ENCODE results near the gene PGA3. TPM values are rescaled to one million over a fixed set of nuclear protein-coding genes. Genes with fewer than 3 reads are reported as not detected.
"Not testable (repeated sequence)": the region's sequence is repeated elsewhere in the genome, so short reads cannot be mapped to it uniquely, and the experiment has no call there.

Gene PGA3
- total RNA-seq, 1 experiment from 2014 or later: not detected

DNA sequence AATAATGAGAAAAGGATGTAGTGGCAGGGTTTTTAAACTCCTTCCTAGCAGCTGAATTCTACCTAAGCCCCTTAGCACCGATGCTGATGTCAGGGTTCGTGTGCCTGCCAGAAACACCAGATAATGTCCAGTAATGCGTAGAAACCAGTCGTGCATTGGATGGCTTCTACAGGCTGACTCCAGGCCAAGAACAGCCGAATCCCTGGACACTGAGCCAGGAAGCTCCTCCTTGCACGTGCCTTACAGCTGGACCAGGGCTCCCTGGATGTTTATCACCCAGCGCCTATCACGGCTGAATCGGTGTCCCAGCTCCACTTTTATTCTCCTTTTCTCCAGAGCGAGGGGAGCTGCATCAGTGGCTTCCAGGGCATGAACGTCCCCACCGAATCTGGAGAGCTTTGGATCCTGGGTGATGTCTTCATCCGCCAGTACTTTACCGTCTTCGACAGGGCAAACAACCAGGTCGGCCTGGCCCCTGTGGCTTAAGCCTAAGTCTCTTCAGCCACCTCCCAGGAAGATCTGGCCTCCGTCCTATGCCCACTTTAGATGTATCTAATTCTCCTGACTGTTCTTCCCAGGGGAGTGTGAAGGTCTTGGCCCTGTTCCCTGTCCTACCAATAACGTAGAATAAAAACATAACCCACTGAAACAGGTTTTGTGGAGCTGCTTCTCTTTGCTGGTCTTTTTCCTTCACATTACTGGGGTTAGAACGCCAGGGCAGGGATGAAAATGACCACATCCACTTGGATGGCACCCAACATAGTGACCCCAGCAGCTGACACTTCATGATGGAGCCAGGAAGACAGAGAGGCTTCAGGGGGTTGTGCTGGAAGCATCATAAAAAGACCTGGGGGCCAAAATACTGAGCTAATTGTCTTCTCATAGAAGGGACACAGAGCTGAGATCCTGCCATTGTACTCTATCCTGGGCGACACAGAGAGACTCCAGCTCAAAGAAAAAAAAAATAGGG lies 47.8 kb downstream of the PGA3 start:
- H3K79me2 ChIP-seq (ENCODE audit: insufficient read depth, low read length); RAD21 ChIA-PET (ENCODE audit: low non-redundant PET in 1 of 2, low total read pairs in 2 of 2, uncharacterized antibody in 2 of 2, unreplicated experiment in 2 of 2); H3K4me2 ChIP-seq (ENCODE audit: low read length); H3K27me3 ChIP-seq (ENCODE audit: insufficient read depth, low read length); H3K4me3 ChIP-seq (replicated peaks in 1 of 2; ENCODE audit: low read depth in 1 of 2, low read length in 2 of 2); H3K9me2 ChIP-seq (ENCODE audit: insufficient read depth); H4K20me1 ChIP-seq (ENCODE audit: insufficient read depth); H3K4me1 ChIP-seq (ENCODE audit: control insufficient read depth in 1 of 2, insufficient read depth in 2 of 2, low read length in 2 of 2); H3K9ac ChIP-seq (ENCODE audit: low read length); DNase-seq (ENCODE audit: low read depth, low spot score); H3K9me3 ChIP-seq (ENCODE audit: control insufficient read depth in 1 of 2, insufficient read depth in 1 of 2, low read depth in 1 of 2, low read length in 2 of 2); H3K36me3 ChIP-seq (ENCODE audit: control insufficient read depth in 1 of 2, insufficient read depth in 2 of 2, low read length in 2 of 2); H3K27ac ChIP-seq (ENCODE audit: low read depth, low read length); intact Hi-C loops (cut with micrococcal nuclease); H2AFZ ChIP-seq (ENCODE audit: low read depth, low read length, poor library complexity, severe bottlenecking); BruUV-seq (replicated peaks); ATAC-seq; POLR2A ChIA-PET: not testable (repeated sequence)
- CTCF ChIA-PET: interaction anchor here (1.8 kb wide), 1 partner anchor 135 kb away, joined by 4 read pairs; no protein-coding TSS in a partner anchor

GRCh38 chr11:61252332-61252731 lies 49.0 kb downstream of the PGA3 start:
- DNase-seq (ENCODE audit: low read depth, low spot score); intact Hi-C loops (cut with micrococcal nuclease); BruUV-seq (replicated peaks); ATAC-seq; H3K9me2 ChIP-seq (ENCODE audit: insufficient read depth); H4K20me1 ChIP-seq (ENCODE audit: insufficient read depth); H3K4me2 ChIP-seq (ENCODE audit: low read length); H3K4me3 ChIP-seq (replicated peaks in 1 of 2; ENCODE audit: low read depth in 1 of 2, low read length in 2 of 2); H3K79me2 ChIP-seq (ENCODE audit: insufficient read depth, low read length); POLR2A ChIA-PET; H3K27me3 ChIP-seq (ENCODE audit: insufficient read depth, low read length); H3K4me1 ChIP-seq (ENCODE audit: control insufficient read depth in 1 of 2, insufficient read depth in 2 of 2, low read length in 2 of 2); H3K9ac ChIP-seq (ENCODE audit: low read length); RAD21 ChIA-PET (ENCODE audit: low non-redundant PET in 1 of 2, low total read pairs in 2 of 2, uncharacterized antibody in 2 of 2, unreplicated experiment in 2 of 2); H3K27ac ChIP-seq (ENCODE audit: low read depth, low read length); H3K9me3 ChIP-seq (ENCODE audit: control insufficient read depth in 1 of 2, insufficient read depth in 1 of 2, low read depth in 1 of 2, low read length in 2 of 2); H3K36me3 ChIP-seq (ENCODE audit: control insufficient read depth in 1 of 2, insufficient read depth in 2 of 2, low read length in 2 of 2); H2AFZ ChIP-seq (ENCODE audit: low read depth, low read length, poor library complexity, severe bottlenecking): not testable (repeated sequence)
- CTCF ChIA-PET: interaction anchor here (1.8 kb wide), 1 partner anchor 133 kb away, joined by 4 read pairs; no protein-coding TSS in a partner anchor
